DOHH2 (cell line): Measurements from ENCODE around the gene RAC3.

ENCODE experiments used
- CTCF ChIP-seq: fragments of 200-600 bp; sonication (generic); IDR thresholded peaks from one replicate; pipeline ENCODE4 v1.5.1; 2014; ENCODE audit warnings: antibody characterized with exemption, mild to moderate bottlenecking, low read depth, low read length; ENCODE audit not compliant: poor library complexity, severe bottlenecking
- EZH2phosphoT487 ChIP-seq: fragments of 200-600 bp; sonication (generic); IDR thresholded peaks from 2 replicates; pipeline ENCODE4 v1.6.1; 2017; ENCODE audit warnings: borderline replicate concordance, mild to moderate bottlenecking, antibody characterized with exemption, low read length, moderate library complexity, mixed read lengths

DNA sequence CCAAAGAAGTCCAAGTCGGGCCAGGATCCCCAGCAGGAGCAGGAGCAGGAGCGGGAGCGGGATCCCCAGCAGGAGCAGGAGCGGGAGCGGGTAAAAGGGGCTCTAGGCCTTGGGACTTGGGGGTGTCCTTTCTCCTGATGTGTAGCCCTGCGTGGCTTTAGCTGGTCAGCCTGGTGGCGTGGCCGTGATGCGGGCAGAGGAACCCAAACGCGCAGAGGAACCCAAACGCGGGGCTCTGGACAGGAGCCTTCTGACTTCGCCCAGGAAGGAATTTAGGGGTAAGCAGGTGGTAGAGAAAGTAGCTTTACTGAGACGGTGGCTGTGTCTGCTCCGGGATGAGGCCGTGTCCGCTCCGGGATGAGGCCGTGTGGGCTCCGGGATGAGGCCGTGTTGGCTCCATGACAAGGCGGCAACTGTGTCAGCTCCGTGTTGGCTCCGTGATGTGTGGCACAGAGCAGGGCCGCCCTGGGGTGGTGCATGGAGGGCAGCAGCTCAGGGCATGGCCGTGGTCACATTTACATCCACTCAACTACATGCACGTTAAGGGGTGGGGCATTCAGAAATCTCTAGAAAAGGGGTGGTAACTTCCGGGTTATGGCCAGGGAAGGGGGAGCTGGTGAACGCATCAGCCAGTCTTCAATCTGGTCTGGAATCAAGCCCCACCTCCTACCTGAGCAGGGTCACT is 34.6 kb upstream of the RAC3 start:
- TF ChIP-seq EZH2phosphoT487 (no peak), CTCF (no peak)
